ENCODE data around the gene MEI4.
"Not testable (repeated sequence)": the region's sequence is repeated elsewhere in the genome, so short reads cannot be mapped to it uniquely, and the experiment has no call there.

MEI4 gene

GRCh38 chr6:77816766-77817270 is 164.0 kb downstream of the MEI4 start:
- DNase-seq: no peak

- DNase-seq: no peak
Observed at GRCh38 chr6:77822265-77822664, 169.4 kb downstream of the MEI4 start.

GRCh38 chr6:77825204-77825603 is 172.4 kb downstream of the MEI4 start:
- no peak for DNase-seq

- no peak for DNase-seq
Observed at GRCh38 chr6:77829736-77830135, 176.9 kb downstream of the MEI4 start.

- DNase-seq: not testable (repeated sequence)
Observed at GRCh38 chr6:77833749-77834148, 180.9 kb downstream of the MEI4 start.

- DNase-seq: no peak
Observed at GRCh38 chr6:77834591-77834996, 181.8 kb downstream of the MEI4 start.

GRCh38 chr6:77837034-77837784 is 184.4 kb downstream of the MEI4 start:
- DNase-seq: no peak

- no peak for DNase-seq
Observed at GRCh38 chr6:77839292-77839691, 186.5 kb downstream of the MEI4 start.

GRCh38 chr6:77844822-77845221 is 192.0 kb downstream of the MEI4 start:
- DNase-seq: no peak

GRCh38 chr6:77853401-77853800 is 200.6 kb downstream of the MEI4 start:
- no peak for DNase-seq

GRCh38 chr6:77856391-77856790 is 203.6 kb downstream of the MEI4 start:
- no peak for DNase-seq

GRCh38 chr6:77857421-77857820 is 204.6 kb downstream of the MEI4 start:
- DNase-seq: no peak

GRCh38 chr6:77876300-77876699 is 223.5 kb downstream of the MEI4 start:
- DNase-seq: no peak

GRCh38 chr6:77879527-77879926 is 226.7 kb downstream of the MEI4 start:
- no peak for DNase-seq

- no peak for DNase-seq
Observed at GRCh38 chr6:77880501-77880900, 227.7 kb downstream of the MEI4 start.

- DNase-seq: no peak
Observed at GRCh38 chr6:77883851-77884250, 231.0 kb downstream of the MEI4 start.

- DNase-seq: no peak
Observed at GRCh38 chr6:77893391-77893790, 240.6 kb downstream of the MEI4 start.

- no peak for DNase-seq
Observed at GRCh38 chr6:77906070-77906469, 253.2 kb downstream of the MEI4 start.

GRCh38 chr6:77910826-77911225 is 258.0 kb downstream of the MEI4 start:
- no peak for DNase-seq

- no peak for DNase-seq
Observed at GRCh38 chr6:77926198-77926751, 273.4 kb downstream of the MEI4 start.

- DNase-seq: no peak
Observed at GRCh38 chr6:77930382-77930781, 277.5 kb downstream of the MEI4 start.

GRCh38 chr6:77930952-77931351 is 278.1 kb downstream of the MEI4 start:
- DNase-seq: no peak

- DNase-seq: no peak
Observed at GRCh38 chr6:77962070-77962469, 309.2 kb downstream of the MEI4 start.

GRCh38 chr6:77965449-77965848 is 312.6 kb downstream of the MEI4 start:
- DNase-seq: no peak

Data from inflammatory macrophage (primary cell).